A549 (cell line): ENCODE measurements around the gene SAP30. TPM values are rescaled to one million over a fixed set of nuclear protein-coding genes. Genes with fewer than 3 reads are reported as not detected.
A peak's percentile ranks its signal among the peaks of the same experiment; 100 is the strongest.

Source experiments
- ATAC-seq, 2 experiments: fragments of 200-7000 bp in 1 of 2; fragments of >200 bp in 1 of 2; cut with Nextera tagmentation in 1 of 2; cut with Tn5 transposase in 1 of 2; 3 replicates each; pipeline versions ENCODE4 v1.8.0 to v1.9.1; 2018 to 2020; ENCODE audit warnings: mild to moderate bottlenecking in 1 of 2, moderate library complexity in 1 of 2
- CTCF ChIA-PET: fragments of 300-600 bp; sonication (Branson Sonifier 250); formaldehyde crosslinking; extraction: SDS; loops from one replicate; lab custom pipeline; 2021; ENCODE audit warnings: antibody characterized with exemption, inconsistent platforms; lab: Yijun Ruan, JAX
- POLR2A ChIA-PET: fragments of 350-600 bp; formaldehyde crosslinking; extraction: SDS; loops from one replicate; lab custom pipeline; 2021; ENCODE audit warnings: antibody characterized with exemption, inconsistent platforms; lab: Yijun Ruan, JAX
- DNase-seq, 2 experiments: peaks; one replicate each; pipeline versions ENCODE4 v3.0.0 to v3.0.0-alpha.2; 2011 to 2016; ENCODE audit warnings: low read depth in 1 of 2, low spot score in 1 of 2
- FAIRE-seq: peaks from 2 replicates; lab custom pipeline; 2011; peaks lifted over from hg19 to GRCh38; lab: Jason Lieb, UNC
- H3K27ac ChIP-seq, 2 experiments: fragments of >200 bp; sonication (Bioruptor Twin); formaldehyde crosslinking; 3 replicates each; pipeline ENCODE4 v1.5.1; 2016 to 2017
- H3K4me1 ChIP-seq: fragments of >200 bp; sonication (Bioruptor Twin); formaldehyde crosslinking; 3 replicates; pipeline ENCODE4 v1.6.1; 2016
- H3K4me2 ChIP-seq: fragments of >200 bp; sonication (Bioruptor Twin); formaldehyde crosslinking; 3 replicates; pipeline ENCODE4 v1.6.1; 2016
- H3K4me3 ChIP-seq: fragments of >200 bp; sonication (Bioruptor Twin); formaldehyde crosslinking; 3 replicates; pipeline ENCODE4 v1.5.1; 2016
- H3K9me3 ChIP-seq: fragments of >200 bp; sonication (Bioruptor Twin); formaldehyde crosslinking; 3 replicates; pipeline ENCODE4 v1.6.1; 2016
- BHLHE40 ChIP-seq: IDR thresholded peaks from 2 replicates; pipeline ENCODE4 v1.6.1; 2012; ENCODE audit warnings: low read depth, low read length, inconsistent platforms
- CBX2 ChIP-seq: fragments of 200-600 bp; sonication (generic); IDR thresholded peaks from 2 replicates; pipeline ENCODE4 v1.6.1; 2016; ENCODE audit warnings: low read depth, mild to moderate bottlenecking, borderline replicate concordance
- CTCF ChIP-seq: fragments of >200 bp; sonication (Bioruptor Twin); formaldehyde crosslinking; IDR thresholded peaks from 3 replicates; pipeline ENCODE4 v1.5.1; 2016
- EHMT2 ChIP-seq: fragments of 200-600 bp; sonication (generic); IDR thresholded peaks from 2 replicates; pipeline ENCODE4 v1.6.1; 2016; ENCODE audit warnings: antibody characterized with exemption, low read depth, mild to moderate bottlenecking, moderate library complexity
- EP300 ChIP-seq, 2 experiments: fragments of >200 bp; sonication (Bioruptor Twin); formaldehyde crosslinking; IDR thresholded peaks; 2 replicates in 1 of 2; 3 replicates in 1 of 2; pipeline ENCODE4 v1.6.1; 2016 to 2017
- FOSB ChIP-seq: fragments of 250-450 bp; sonication (Bioruptor Pico); IDR thresholded peaks from 2 replicates; pipeline ENCODE4 v1.5.0; 2020; ENCODE audit warnings: mild to moderate bottlenecking, moderate library complexity
- FOSL2 ChIP-seq, 2 experiments: fragments of 450-650 bp in 1 of 2; fragments of >200 bp in 1 of 2; sonication (Bioruptor Twin) in 1 of 2; formaldehyde crosslinking; IDR thresholded peaks; 2 replicates each; pipeline versions ENCODE4 v1.5.0 to v1.6.1; 2016 to 2020; ENCODE audit warnings: mild to moderate bottlenecking in 1 of 2, moderate library complexity in 1 of 2
- GATA3 ChIP-seq: IDR thresholded peaks from 2 replicates; pipeline ENCODE4 v1.6.1; 2012; ENCODE audit warnings: borderline replicate concordance
- HEYL ChIP-seq: fragments of 250-450 bp; sonication (Bioruptor Pico); IDR thresholded peaks from 2 replicates; pipeline ENCODE4 v1.8.0; 2021; ENCODE audit warnings: mild to moderate bottlenecking, moderate library complexity
- HOXB5 ChIP-seq: fragments of 250-450 bp; sonication (Bioruptor Pico); IDR thresholded peaks from 2 replicates; pipeline ENCODE4 v1.5.0; 2020; ENCODE audit warnings: mild to moderate bottlenecking, moderate library complexity
- JUNB ChIP-seq: fragments of >200 bp; sonication (Bioruptor Twin); formaldehyde crosslinking; IDR thresholded peaks from 2 replicates; pipeline ENCODE4 v1.6.1; 2016
- KDM1A ChIP-seq: fragments of 200-600 bp; sonication (generic); IDR thresholded peaks from 2 replicates; pipeline ENCODE4 v1.6.1; 2016; ENCODE audit warnings: low read depth, mild to moderate bottlenecking
- MYC ChIP-seq: IDR thresholded peaks from 2 replicates; pipeline ENCODE4 v1.6.1; 2012; ENCODE audit warnings: mild to moderate bottlenecking, inconsistent platforms, low read length, improper control_type of control experiment, borderline replicate concordance
- NFE2L2 ChIP-seq: fragments of 150-350 bp; conservative IDR thresholded peaks from 2 replicates; pipeline ENCODE4 v1.6.1; 2014; ENCODE audit warnings: low read length
- NR3C1 ChIP-seq: fragments of >200 bp; sonication (Bioruptor Twin); formaldehyde crosslinking; IDR thresholded peaks from 3 replicates; pipeline ENCODE4 v1.6.1; 2017
- PHF8 ChIP-seq: fragments of 200-600 bp; sonication (generic); IDR thresholded peaks from 2 replicates; pipeline ENCODE4 v1.6.1; 2016; ENCODE audit warnings: low read depth, mild to moderate bottlenecking, antibody characterized with exemption, moderate library complexity, borderline replicate concordance
- POLR2AphosphoS2 ChIP-seq: conservative IDR thresholded peaks from 2 replicates; pipeline ENCODE4 v1.6.1; 2012; ENCODE audit warnings: low read length, improper control_type of control experiment, inconsistent platforms
- RCOR1 ChIP-seq: fragments of 150-350 bp; IDR thresholded peaks from 2 replicates; pipeline ENCODE4 v1.6.1; 2014; ENCODE audit warnings: antibody characterized with exemption, low read length, low read depth
- RFX5 ChIP-seq: fragments of 450-650 bp; IDR thresholded peaks from 2 replicates; pipeline ENCODE4 v1.7.1; 2014; ENCODE audit warnings: antibody characterized with exemption, mild to moderate bottlenecking, moderate library complexity
- RNF2 ChIP-seq: fragments of 200-600 bp; sonication (generic); IDR thresholded peaks from 2 replicates; pipeline ENCODE4 v1.6.1; 2016; ENCODE audit warnings: low read depth, mild to moderate bottlenecking, antibody characterized with exemption, moderate library complexity, borderline replicate concordance
- TP53 ChIP-seq: fragments of 250-450 bp; sonication (Bioruptor Pico); IDR thresholded peaks from 2 replicates; pipeline ENCODE4 v1.5.0; 2021; ENCODE audit warnings: mild to moderate bottlenecking, moderate library complexity
- ZFP36 ChIP-seq: fragments of 450-650 bp; IDR thresholded peaks from 2 replicates; pipeline ENCODE4 v1.6.1; 2014; ENCODE audit warnings: borderline replicate concordance; ENCODE audit not compliant: partially characterized antibody
- ZNF302 ChIP-seq: fragments of 250-450 bp; sonication (Bioruptor Pico); IDR thresholded peaks from 2 replicates; pipeline ENCODE4 v1.9.0; 2021; ENCODE audit warnings: inconsistent platforms, mild to moderate bottlenecking, moderate library complexity
- ZSCAN20 ChIP-seq: fragments of 250-450 bp; sonication (Bioruptor Pico); IDR thresholded peaks from 2 replicates; pipeline ENCODE4 v1.8.0; 2022; ENCODE audit warnings: mild to moderate bottlenecking, moderate library complexity
- WGBS: methylation state at CpG from one replicate; pipeline ENCODE4 v1.1.6; 2017; ENCODE audit errors: missing lambda C conversion rate; 5-methylcytosine and 5-hydroxymethylcytosine counted together
- polyA plus RNA-seq, 4 experiments: library from polyadenylated mRNA; depleted of rRNA in 3 of 4; stranded (reverse); fragments of >200 nt; fragmentation: RNase III in 1 of 4; extraction: RNeasy Plus Mini Kit Qiagen cat#74134 plus additional on column Dnase treatment in 1 of 4; gene quantifications; 2 replicates in 3 of 4; 3 replicates in 1 of 4; pipeline ENCODE4 v1.2.3, GENCODE V29; 2011 to 2017
- TF ChIP-seq, protein P1 (sequence below): fragments of 250-450 bp; sonication (Bioruptor Pico); IDR thresholded peaks from 2 replicates; pipeline ENCODE4 v1.5.0; 2020; ENCODE audit warnings: low read depth, mild to moderate bottlenecking, moderate library complexity
- TF ChIP-seq, protein P2 (sequence below): IDR thresholded peaks from 2 replicates; pipeline ENCODE4 v1.6.1; 2012; ENCODE audit warnings: low read depth, borderline replicate concordance

SAP30 gene
- polyA plus RNA-seq, 2 of the 4 experiments (the other 2 are of a cell fraction): 18.4 to 19.6 TPM

DNA sequence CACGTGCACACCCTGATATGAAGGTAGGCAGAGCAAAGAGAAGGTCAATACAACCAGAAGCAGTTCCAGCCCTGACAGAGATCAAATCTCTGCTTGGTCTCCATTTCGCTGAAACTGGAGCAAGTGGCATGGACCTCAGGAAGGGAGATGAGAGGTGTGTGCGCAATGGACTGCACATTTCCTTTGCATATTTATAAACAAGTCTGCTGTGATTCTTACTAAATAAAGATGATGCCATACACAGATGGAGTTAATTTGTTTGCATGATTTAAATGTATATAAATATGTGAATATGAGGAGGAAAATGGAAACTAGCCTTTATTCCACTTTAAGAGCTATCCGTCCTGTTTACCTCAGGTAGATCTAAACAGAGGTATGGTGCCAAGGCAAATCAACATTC, 30.3 kb downstream of the SAP30 start:
- peaks cover 4% of the 10 kb centered on the region; the same call in 1 of the 3 replicates for H3K4me1 ChIP-seq
- DNase-seq (no peak), FAIRE-seq (no peak), ATAC-seq (no peak)
- WGBS: 71% methylated on average over 4 of the region's 4 CpGs
- no peak overlapping the region for H3K27ac ChIP-seq
- H3K4me2 ChIP-seq: no peak overlapping the region
- no peak overlapping the region for H3K4me3 ChIP-seq
- no peaks in the 10 kb centered on the region for H3K9me3 ChIP-seq
- TF ChIP-seq MYC: no peak
- TF ChIP-seq RCOR1: no peak
- TF ChIP-seq FOSB (CRISPR knock-in tag): no peak
- TF ChIP-seq NFE2L2: no peak
- no peak for TF ChIP-seq CBX2
- TF ChIP-seq FOSL2 (IDR thresholded peaks at IDR 0.05): no peak
- no peak for TF ChIP-seq FOSL2 (CRISPR knock-in tag; IDR thresholded peaks at IDR 0.05)
- TF ChIP-seq GATA3: no peak
- no peak for TF ChIP-seq KDM1A
- no peak for TF ChIP-seq POLR2AphosphoS2
- TF ChIP-seq, protein P1, sequence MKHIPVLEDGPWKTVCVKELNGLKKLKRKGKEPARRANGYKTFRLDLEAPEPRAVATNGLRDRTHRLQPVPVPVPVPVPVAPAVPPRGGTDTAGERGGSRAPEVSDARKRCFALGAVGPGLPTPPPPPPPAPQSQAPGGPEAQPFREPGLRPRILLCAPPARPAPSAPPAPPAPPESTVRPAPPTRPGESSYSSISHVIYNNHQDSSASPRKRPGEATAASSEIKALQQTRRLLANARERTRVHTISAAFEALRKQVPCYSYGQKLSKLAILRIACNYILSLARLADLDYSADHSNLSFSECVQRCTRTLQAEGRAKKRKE (CRISPR knock-in tag): no peak
- TF ChIP-seq ZSCAN20 (CRISPR knock-in tag): no peak
- CTCF ChIA-PET: interaction anchor here (1.2 to 2.1 kb wide), 2 partner anchors 17 to 19 kb away, joined by 4 to 5 read pairs; no protein-coding TSS in a partner anchor
- POLR2A ChIA-PET: no interaction called here

- peaks cover 4% of the 10 kb centered on the region; the same call in 1 of the 3 replicates for H3K4me1 ChIP-seq
- DNase-seq (peak in 1 of 2 experiments; percentile 13), ATAC-seq (peak; percentile 23 to 43; a peak in 2 of 6 replicates), FAIRE-seq (no peak)
- ChIA-PET POLR2A (interaction anchor here (0.7 to 0.9 kb wide), 2 partner anchors 33 to 69 kb away, joined by 3 read pairs; partner anchors contain the start of gene HMGB2), CTCF (interaction anchor here (1.0 to 2.0 kb wide), 3 partner anchors 15 to 48 kb away, joined by 3 to 5 read pairs (median 4); no protein-coding TSS in a partner anchor)
- no peak overlapping the region for H3K27ac ChIP-seq
- WGBS: 37% methylated on average over 2 of the region's 2 CpGs
- no peak overlapping the region for H3K4me2 ChIP-seq
- H3K9me3 ChIP-seq: no peaks in the 10 kb centered on the region
- TF ChIP-seq ZSCAN20 (CRISPR knock-in tag) (no peak), ZFP36 (no peak), CTCF (no peak), RCOR1 (no peak), NR3C1 (no peak), BHLHE40 (no peak)
- H3K4me3 ChIP-seq: no peak overlapping the region
Measured at GRCh38 chr4:173403051-173403450, 32.3 kb downstream of the SAP30 start.

DNA sequence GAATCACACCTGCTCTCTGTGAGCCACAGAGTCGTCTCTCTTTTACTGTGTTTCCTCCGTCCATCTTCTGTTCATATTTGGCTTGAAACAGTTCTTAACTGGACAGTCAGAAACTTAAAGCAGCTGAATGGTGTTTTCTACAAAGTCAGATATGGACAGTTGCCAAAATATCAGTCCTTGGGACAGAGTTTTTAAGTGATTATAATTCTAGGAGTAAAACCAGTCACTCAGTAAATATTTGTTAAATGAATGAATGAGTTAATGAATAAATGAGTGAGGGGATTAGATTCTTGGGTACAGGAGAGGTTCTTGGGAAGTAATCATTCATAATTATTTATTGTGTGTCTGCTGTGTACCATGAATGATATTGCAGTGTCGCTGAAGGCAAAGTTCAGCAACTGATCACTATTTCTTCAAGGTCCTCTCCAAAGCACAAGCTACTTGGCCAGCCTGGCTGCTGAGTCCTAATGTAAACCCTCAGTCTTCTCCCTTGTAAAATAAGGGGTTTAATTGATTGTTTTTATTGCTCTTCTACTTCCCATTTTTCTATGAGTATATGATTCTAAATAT, 33.6 kb downstream of the SAP30 start:
- Histone ChIP-seq H3K27ac (no peak overlapping the region), H3K4me3 (no peak overlapping the region), H3K4me1 (peaks cover 4% of the 10 kb centered on the region; the same call in 1 of the 3 replicates), H3K4me2 (no peak overlapping the region), H3K9me3 (no peaks in the 10 kb centered on the region)
- no peak for ATAC-seq
- TF ChIP-seq GATA3: no peak
- TF ChIP-seq EHMT2: no peak
- TF ChIP-seq EP300 (IDR thresholded peaks at IDR 0.05): no peak
- no peak for TF ChIP-seq HEYL
- no peak for TF ChIP-seq ZNF302 (CRISPR knock-in tag)
- no peak for TF ChIP-seq RNF2
- TF ChIP-seq PHF8: no peak
- no peak for TF ChIP-seq RFX5
- no peak for TF ChIP-seq TP53 (CRISPR knock-in tag)
- TF ChIP-seq, protein P2, sequence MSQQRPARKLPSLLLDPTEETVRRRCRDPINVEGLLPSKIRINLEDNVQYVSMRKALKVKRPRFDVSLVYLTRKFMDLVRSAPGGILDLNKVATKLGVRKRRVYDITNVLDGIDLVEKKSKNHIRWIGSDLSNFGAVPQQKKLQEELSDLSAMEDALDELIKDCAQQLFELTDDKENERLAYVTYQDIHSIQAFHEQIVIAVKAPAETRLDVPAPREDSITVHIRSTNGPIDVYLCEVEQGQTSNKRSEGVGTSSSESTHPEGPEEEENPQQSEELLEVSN: no peak
- no peak for TF ChIP-seq ZFP36
- no peak for TF ChIP-seq HOXB5 (CRISPR knock-in tag)
- TF ChIP-seq JUNB: no peak
- no peak for DNase-seq
- ChIA-PET POLR2A (no interaction called here), CTCF (interaction anchor here (2.0 kb wide), 1 partner anchor 13 kb away, joined by 5 read pairs; no protein-coding TSS in a partner anchor)
- 53% methylated on average over 3 of the region's 3 CpGs for WGBS
- no peak for FAIRE-seq
